HG03196 (cell line): ENCODE results near the gene KCNG4.

ENCODE experiments used
- ATAC-seq: cut with Tn5 transposase; IDR thresholded peaks from one replicate; pipeline ENCODE4 v1.9.1; 2021; ENCODE audit not compliant: unreplicated experiment

KCNG4 gene, protein sequence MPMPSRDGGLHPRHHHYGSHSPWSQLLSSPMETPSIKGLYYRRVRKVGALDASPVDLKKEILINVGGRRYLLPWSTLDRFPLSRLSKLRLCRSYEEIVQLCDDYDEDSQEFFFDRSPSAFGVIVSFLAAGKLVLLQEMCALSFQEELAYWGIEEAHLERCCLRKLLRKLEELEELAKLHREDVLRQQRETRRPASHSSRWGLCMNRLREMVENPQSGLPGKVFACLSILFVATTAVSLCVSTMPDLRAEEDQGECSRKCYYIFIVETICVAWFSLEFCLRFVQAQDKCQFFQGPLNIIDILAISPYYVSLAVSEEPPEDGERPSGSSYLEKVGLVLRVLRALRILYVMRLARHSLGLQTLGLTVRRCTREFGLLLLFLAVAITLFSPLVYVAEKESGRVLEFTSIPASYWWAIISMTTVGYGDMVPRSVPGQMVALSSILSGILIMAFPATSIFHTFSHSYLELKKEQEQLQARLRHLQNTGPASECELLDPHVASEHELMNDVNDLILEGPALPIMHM

GRCh38 chr16:84239909-84240308 lies at the start of gene KCNG4:
Gene KCNG4 (minus strand): TSS chr16:84240012. CDS start chr16:84237485, 2,527 bp downstream.
- ATAC-seq, result no peak

DNA sequence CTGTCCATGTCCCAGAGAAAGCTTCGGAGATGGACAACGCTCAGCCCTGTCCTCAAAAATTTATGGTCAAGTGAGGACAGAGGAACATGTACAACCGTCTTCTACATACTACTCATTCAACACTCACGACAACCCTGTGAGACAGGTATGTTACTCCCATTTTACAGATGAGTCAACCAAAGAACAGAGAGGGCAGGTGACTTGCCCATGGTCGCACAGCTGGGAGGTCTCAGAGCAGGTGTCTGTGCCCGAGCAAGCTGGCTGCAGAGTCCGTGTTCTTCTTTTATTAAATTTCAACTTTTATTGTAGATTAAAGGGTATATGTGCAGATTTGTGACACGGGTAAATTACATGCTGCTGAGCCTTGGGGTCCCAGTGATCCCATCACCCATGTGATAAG lies 49.1 kb upstream of the KCNG4 start:
- no peak for ATAC-seq

DNA sequence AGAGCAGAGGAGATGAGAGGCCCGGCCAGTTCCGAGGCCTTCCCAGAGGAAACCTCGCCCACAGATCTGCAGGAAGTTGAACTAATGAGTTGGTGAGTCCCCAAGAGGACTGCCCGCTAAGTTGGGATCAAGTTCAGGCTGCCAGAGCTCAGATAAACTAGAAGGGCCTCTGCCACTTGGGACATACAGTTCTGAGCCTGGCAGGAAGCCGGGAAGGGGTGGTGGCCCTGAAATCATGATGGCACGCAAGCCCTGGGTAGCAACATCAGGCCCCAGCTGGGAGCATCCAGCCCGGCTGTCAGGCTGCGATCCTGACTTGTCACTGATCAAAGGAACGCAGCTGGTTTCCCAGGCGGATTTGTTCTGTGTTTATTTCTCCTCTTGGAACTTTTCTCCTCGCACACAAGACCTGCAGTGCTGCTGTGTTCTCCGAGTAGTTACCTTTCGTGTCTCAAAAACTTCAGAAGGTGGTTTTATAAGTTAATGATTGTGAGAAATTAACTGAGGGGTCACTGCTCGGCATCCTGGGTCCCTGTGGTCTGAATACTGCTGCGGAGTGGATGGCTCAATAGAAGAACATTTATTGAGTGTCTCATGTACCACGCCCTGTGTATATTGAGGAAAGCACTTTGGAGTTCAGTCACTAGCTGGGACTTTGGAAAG lies 46.9 kb upstream of the KCNG4 start:
- ATAC-seq, result no peak

GRCh38 chr16:84284154-84284722 lies 44.4 kb upstream of the KCNG4 start:
- ATAC-seq, result no peak

DNA sequence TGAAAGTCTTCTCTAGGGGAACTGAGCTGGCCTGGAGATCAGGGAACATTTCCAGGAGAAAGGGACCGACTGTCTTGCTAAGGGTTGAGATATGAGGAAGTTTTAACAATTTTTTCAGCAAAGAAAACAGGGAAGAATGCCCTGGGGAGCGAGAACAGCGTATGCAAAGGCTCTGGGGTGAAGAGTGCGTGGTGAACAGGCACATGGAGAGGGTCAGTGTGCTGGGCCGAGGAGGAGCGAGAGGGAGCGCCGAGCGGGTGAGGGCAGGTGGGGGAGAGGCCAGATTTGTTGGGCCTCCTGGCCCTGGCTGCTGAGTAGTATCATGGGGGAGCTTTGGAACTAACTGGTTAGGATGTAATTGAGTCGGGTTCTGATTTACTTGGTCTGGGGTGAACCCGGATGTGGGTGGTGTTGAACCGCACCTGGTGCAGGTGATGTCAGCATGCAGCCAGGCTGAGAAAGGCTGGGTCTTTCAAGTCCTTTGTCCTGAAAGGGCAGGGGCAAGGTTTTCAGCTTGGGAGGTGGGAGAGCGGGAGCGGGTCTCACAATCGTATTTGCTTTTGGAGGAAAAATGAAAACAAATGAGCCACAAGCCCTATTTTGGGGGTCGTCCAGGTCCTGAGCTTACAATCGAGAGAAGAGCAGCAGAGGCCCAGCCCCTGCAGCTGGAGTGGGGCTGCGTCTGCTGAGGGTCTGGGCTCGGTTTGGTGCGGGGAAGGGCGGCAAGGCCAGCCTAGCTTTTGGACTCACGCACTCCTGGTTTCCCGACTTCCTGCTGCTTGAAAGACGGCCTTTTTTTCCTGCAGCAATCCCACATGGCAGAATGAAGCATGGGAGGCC lies 43.7 kb upstream of the KCNG4 start:
- ATAC-seq, result no peak

GRCh38 chr16:84282533-84282932 lies 42.7 kb upstream of the KCNG4 start:
- ATAC-seq, result no peak

GRCh38 chr16:84281074-84281473 lies 41.3 kb upstream of the KCNG4 start:
- ATAC-seq, result no peak

- ATAC-seq, result no peak
Measured at GRCh38 chr16:84279881-84280280, 40.1 kb upstream of the KCNG4 start.

DNA sequence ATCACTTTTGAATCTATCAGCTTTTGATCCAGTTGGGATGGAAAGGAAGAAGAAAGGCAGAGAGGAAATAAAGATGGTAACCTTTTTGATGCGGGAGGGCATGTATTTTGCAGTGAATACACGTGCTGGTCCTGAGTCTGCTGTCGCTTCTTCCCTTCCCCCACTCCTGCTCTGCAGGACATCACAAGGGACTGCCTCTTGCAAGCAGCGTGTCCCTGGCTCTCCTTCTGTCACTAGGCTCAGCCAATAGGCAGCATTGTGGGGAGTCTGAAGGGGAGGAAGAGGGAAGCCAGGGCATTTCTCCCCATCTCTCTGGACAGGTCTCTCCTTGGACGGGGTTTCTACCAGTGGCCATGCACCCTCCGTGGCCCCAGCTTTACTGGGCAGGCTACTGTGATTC lies 39.2 kb upstream of the KCNG4 start:
- no peak for ATAC-seq

- no peak for ATAC-seq
Measured at GRCh38 chr16:84278333-84278732, 38.5 kb upstream of the KCNG4 start.

DNA sequence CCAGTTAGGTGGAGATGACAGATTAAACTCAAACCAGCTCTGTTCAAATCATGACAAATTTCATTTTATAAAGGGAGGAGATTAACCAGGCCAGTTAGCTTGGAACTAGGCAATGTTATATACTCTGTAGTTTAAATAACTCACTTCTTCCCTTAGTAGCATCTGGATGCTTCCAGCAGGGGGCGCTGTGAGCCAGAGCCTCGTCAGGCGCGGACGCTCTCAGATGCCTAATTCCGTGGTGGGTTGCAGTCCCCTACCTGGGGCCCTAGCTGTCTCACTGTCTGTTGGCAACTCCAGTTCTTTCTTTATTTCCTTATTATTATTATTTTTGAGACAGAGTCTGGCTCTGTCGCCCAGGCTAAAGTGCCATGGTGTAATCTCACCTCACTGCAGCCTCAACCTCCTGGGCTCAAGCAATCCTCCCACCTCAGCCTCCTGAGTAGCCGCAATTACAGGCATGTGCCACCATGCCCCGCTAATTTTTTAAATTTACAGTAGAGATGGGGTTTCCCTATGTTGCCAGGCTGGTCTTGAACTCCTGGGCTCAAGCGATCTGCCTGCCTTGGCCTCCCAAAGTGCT lies 37.5 kb upstream of the KCNG4 start:
- no peak for ATAC-seq

GRCh38 chr16:84275585-84276151 lies 35.9 kb upstream of the KCNG4 start:
- ATAC-seq, result no peak

DNA sequence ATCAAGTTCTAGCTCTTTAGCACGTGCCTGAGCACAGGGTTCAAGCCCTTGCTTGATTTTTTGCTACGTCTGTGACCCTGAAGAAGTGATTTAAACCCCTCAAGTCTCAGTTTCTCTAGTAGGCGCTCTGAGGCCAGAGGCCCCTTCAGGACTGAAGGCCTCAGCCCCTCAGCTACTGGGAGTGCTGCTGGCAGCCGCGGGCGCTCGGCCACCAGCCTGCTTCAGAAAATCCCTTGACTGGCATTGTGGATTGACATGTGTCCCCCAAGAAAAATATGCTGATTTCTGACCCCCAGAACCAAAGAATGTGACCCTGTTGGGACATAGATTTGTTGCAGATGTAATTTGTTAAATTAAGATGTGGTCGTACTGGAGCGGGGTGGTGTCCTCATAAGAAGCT lies 34.7 kb upstream of the KCNG4 start:
- ATAC-seq, result no peak

GRCh38 chr16:84272740-84273320 lies 33.0 kb upstream of the KCNG4 start:
- ATAC-seq, result no peak

- no peak for ATAC-seq
Measured at GRCh38 chr16:84271866-84272265, 32.1 kb upstream of the KCNG4 start.

DNA sequence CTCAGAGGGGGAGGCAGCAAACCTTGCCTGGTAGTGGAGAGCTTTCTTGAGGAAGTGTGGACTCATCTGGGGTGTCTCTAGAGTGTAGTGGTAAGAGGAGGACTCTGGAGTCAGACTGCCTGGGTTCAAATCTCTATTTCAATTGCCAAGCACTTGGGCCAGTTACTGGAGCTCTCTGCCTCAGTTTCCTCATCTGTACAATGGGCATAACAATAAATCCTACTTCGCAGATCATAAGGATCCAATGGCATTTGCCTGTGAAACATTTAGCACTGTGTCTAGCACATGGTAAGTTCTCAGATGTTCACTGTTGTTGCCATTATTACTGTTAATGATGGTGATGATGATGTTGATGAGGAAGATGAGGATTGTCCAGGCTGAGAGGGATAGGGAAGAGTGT lies 31.2 kb upstream of the KCNG4 start:
- no peak for ATAC-seq

DNA sequence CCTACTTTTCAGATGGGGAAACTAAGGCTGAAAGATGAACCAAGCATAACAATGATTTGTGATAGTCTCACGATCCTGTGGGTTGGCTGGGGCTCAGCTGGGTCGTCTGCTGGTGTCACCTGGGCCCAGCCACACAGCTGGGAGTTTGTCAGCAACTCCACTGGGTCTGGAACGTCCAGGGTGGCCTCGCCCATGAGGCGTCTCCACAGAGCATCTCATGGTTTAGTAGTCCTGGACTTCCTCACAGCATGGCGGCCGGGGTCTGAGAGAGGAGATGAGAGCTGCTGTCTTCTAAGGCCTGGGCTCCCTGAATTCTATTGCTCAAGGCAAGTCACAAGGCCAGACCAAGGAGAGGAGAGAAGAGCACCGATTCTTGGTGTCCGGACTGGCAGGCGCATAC lies 30.7 kb upstream of the KCNG4 start:
- no peak for ATAC-seq

DNA sequence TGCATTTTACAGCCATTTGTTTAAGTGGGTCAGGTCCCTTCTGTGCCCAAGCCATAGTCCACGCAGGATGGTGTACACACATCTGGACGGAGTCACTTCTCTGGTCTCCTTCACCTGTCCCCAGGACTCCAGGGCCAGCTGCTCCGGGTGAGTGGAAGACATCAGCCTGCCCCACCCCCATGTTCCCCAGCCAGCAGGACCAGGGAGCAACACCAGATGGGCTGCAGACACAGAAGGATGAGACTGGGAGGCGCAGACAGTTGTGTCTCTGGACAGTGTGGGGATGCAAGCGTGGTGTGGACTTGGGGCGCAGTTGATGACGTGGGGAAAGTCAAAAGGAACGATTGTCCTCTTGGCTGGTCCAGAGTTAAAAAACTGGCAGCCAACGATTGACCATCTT lies 30.3 kb upstream of the KCNG4 start:
- no peak for ATAC-seq

DNA sequence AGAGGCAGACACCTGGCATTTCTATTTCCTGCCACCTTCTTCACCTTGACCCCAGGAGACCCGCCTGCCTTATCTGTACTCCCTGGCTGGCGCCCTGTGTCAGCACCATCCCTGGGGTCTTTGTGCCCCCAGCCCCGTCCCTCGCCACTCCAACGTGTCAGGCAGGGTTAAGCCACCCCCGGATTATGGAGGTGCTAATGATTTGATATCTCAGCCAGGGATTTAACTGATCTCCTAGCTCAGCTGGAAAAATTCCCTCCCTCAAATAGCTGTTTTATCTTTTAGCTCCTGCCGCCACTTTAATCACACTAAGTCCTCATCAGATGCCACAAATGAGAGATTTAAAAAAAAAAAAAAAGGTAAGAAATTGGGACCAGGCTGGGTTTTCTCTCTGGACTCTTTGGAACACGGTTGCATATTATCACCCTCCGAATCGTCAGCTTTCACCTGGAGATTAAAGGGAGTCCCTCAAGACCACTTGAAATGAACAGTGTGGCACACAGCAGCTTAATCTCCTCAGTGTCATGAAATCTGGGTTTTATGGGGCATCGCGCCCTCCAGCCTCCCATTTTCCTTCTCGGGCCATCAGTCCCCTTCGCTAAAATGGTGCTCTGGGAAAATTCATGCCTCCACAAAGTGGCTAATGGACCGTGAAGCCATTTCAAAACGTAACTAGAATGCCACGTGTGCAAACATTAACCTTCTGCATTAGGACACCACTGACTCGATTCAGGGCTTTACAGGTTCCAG lies 28.7 kb upstream of the KCNG4 start:
- no peak for ATAC-seq
